Right lobe of liver (tissue), 6 donors: ENCODE results near the gene KLHL11. TPM values are rescaled to one million over a fixed set of nuclear protein-coding genes. Genes with fewer than 3 reads are reported as not detected.

ENCODE experiments used
- ATAC-seq, 4 donors: fragments of 200-7000 bp; cut with Tn5 transposase; one replicate each; pipeline ENCODE4 v1.9.1; 2020; ENCODE audit warnings: mild to moderate bottlenecking in 4 of 4, moderate library complexity in 4 of 4
- DNase-seq, 3 donors: peaks; one replicate each; pipeline ENCODE4 v3.0.0-alpha.2; 2020
- H3K27ac ChIP-seq, 3 donors: fragments of 200-600 bp; one replicate each; pipeline ENCODE4 v1.8.0; 2022
- H3K27me3 ChIP-seq, 2 donors: fragments of 200-600 bp; one replicate each; pipeline ENCODE4 v1.8.0; 2022
- H3K36me3 ChIP-seq, 4 donors: fragments of 200-600 bp; sonication (generic) in 1 of 4; one replicate each; pipeline versions ENCODE4 v1.5.1 to v1.8.0; 2017 to 2022; ENCODE audit warnings: control low read depth in 1 of 4
- H3K4me1 ChIP-seq, 4 donors: fragments of 200-600 bp; sonication (generic) in 1 of 4; one replicate each; pipeline versions ENCODE4 v1.5.1 to v1.8.0; 2017 to 2022; ENCODE audit warnings: control low read depth in 1 of 4
- H3K4me3 ChIP-seq, 3 donors: fragments of 200-600 bp; one replicate each; pipeline ENCODE4 v1.8.0; 2022
- H3K9me3 ChIP-seq, 4 donors: fragments of 200-600 bp; sonication (generic) in 1 of 4; one replicate each; pipeline versions ENCODE4 v1.5.1 to v1.8.0; 2017 to 2022; ENCODE audit warnings: control low read depth in 1 of 4
- POLR2A ChIP-seq: fragments of 450-650 bp; IDR thresholded peaks from one replicate; pipeline ENCODE4 v1.6.1; 2017; ENCODE audit warnings: antibody characterized with exemption, mild to moderate bottlenecking
- WGBS: methylation state at CpG from one replicate; pipeline ENCODE4 v1.1.6; 2018; ENCODE audit warnings: low coverage, low lambda C conversion rate; ENCODE audit not compliant: insufficient coverage; ENCODE audit errors: missing lambda C conversion rate; 5-methylcytosine and 5-hydroxymethylcytosine counted together
- intact Hi-C, 2 donors: fragments of 100-400 bp; cut with DNase I; formaldehyde crosslinking; loops; one replicate each; pipeline versions ENCODE4 v1.11.2 to v1.14.1; 2022
- long read RNA-seq: library from polyadenylated mRNA; unstranded; transcript quantifications from one replicate; pipeline ENCODE4 v2.0.0, GENCODE V29; 2019
- total RNA-seq, 6 experiments: library from RNA; depleted of rRNA in 2 of 6; stranded (reverse); fragments of >200 nt in 2 of 6; fragmentation: NEBNext Ultra II Directional in 3 of 6; extraction: Animal tissue kit (Norgen Biotek cat#: 25700) in 3 of 6; gene quantifications; one replicate each; pipeline versions ENCODE4 v1.1.0 to v1.2.4, GENCODE V29; 2016 to 2023
- TF ChIP-seq, protein P1 (sequence below), 4 donors: fragments of 200-600 bp in 3 of 4; fragments of 450-650 bp in 1 of 4; IDR thresholded peaks; one replicate each; pipeline versions ENCODE4 v1.5.1 to v1.8.0; 2016 to 2022; ENCODE audit warnings: antibody characterized with exemption in 4 of 4, mild to moderate bottlenecking in 2 of 4
- donor health status: DM: no; HTN: yes; CAD: no.
- donor health status: DM: no; HTN: no; CAD: no.
- donor health status: DM: no; HTN: no; CAD: no.
- donor health status: DM: no; HTN: yes; CAD: no.
- donor health status: DM: no; HTN: yes; CAD: no.

Gene KLHL11, protein sequence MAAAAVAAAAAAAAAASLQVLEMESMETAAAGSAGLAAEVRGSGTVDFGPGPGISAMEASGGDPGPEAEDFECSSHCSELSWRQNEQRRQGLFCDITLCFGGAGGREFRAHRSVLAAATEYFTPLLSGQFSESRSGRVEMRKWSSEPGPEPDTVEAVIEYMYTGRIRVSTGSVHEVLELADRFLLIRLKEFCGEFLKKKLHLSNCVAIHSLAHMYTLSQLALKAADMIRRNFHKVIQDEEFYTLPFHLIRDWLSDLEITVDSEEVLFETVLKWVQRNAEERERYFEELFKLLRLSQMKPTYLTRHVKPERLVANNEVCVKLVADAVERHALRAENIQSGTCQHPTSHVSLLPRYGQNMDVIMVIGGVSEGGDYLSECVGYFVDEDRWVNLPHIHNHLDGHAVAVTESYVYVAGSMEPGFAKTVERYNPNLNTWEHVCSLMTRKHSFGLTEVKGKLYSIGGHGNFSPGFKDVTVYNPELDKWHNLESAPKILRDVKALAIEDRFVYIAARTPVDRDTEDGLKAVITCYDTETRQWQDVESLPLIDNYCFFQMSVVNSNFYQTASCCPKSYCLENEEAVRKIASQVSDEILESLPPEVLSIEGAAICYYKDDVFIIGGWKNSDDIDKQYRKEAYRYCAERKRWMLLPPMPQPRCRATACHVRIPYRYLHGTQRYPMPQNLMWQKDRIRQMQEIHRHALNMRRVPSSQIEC
- total RNA-seq, result 1 to 10 TPM; 2.9 to 7.0 (median 5.7) TPM
- long read RNA-seq, result 0 reads

DNA sequence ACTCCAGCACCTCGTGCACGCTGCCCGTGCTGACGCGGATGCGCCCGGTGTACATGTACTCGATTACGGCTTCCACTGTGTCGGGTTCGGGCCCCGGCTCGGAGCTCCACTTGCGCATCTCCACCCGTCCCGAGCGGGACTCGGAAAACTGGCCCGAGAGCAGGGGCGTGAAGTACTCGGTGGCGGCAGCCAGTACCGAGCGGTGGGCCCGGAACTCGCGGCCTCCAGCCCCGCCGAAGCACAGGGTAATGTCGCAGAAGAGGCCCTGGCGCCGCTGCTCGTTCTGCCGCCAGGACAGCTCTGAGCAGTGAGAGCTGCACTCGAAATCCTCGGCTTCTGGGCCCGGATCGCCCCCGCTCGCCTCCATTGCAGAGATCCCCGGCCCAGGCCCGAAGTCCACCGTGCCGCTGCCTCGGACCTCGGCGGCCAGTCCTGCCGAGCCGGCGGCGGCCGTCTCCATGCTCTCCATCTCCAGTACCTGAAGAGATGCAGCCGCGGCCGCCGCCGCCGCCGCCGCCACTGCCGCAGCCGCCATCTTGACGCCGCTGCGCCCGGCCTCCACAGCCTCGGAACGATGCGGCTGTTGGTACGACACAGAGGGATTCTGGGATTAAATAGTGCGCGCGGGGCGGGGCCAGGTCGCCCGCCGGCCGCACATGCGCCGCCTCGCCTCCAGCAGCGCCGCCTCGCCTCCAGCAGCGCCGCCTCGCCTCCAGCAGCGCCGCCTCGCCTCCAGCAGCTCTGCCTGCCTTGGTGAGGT, at the start of gene KLHL11:
Gene KLHL11, minus strand, starts transcription at position 588 of the 760 bp plus-strand sequence. Its CDS starts 53 bp downstream, at position 535.
- Histone ChIP-seq H3K27ac (peak within 1 kb of the TSS; percentile 59 to 84 (median 75)), H3K27me3 (no peaks in the 10 kb centered on the region), H3K36me3 (peaks cover 0 to 7% (median 0%) of the 10 kb centered on the region in 4 donors), H3K9me3 (no peaks in the 10 kb centered on the region), H3K4me1 (peaks cover 0 to 39% (median 13%) of the 10 kb centered on the region in 4 donors), H3K4me3 (peak within 1 kb of the TSS; percentile 74 to 100 (median 93))
- TF ChIP-seq, protein P1, sequence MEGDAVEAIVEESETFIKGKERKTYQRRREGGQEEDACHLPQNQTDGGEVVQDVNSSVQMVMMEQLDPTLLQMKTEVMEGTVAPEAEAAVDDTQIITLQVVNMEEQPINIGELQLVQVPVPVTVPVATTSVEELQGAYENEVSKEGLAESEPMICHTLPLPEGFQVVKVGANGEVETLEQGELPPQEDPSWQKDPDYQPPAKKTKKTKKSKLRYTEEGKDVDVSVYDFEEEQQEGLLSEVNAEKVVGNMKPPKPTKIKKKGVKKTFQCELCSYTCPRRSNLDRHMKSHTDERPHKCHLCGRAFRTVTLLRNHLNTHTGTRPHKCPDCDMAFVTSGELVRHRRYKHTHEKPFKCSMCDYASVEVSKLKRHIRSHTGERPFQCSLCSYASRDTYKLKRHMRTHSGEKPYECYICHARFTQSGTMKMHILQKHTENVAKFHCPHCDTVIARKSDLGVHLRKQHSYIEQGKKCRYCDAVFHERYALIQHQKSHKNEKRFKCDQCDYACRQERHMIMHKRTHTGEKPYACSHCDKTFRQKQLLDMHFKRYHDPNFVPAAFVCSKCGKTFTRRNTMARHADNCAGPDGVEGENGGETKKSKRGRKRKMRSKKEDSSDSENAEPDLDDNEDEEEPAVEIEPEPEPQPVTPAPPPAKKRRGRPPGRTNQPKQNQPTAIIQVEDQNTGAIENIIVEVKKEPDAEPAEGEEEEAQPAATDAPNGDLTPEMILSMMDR (IDR thresholded peaks at IDR 0.05), result peak in 1 of 4 donors; percentile 31
- peak; percentile 91 for TF ChIP-seq POLR2A
- 0% methylated on average over 29 of the region's 90 CpGs for WGBS
- intact Hi-C loops, result no loop called here
- DNase-seq (peak; percentile 90 to 92 (median 91)), ATAC-seq (peak; percentile 88 to 93 (median 91))

DNA sequence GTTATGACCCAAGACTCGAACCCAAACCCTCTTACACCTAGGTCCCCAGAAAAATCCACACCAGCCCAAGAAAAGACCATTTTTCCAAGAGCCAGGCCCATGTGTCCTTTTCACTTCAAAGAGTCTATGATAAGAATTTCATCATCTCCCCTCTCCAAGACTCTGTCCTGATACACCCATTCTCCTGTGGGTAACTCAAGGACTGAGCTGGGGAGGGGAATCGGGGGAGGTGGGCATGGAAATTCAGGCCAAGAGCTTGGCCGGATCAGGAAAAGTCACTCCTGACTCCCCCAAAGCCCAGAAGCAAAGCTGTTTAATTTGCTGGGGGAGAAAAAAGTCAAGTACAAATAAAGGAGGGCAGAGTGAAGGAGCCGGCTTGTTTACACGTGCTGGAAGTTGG, 49.8 kb upstream of the KLHL11 start:
- no peak for ATAC-seq
- TF ChIP-seq, protein P1 (IDR thresholded peaks at IDR 0.05), result no peak
- no peak for TF ChIP-seq POLR2A
- intact Hi-C loops, result no loop called here

DNA sequence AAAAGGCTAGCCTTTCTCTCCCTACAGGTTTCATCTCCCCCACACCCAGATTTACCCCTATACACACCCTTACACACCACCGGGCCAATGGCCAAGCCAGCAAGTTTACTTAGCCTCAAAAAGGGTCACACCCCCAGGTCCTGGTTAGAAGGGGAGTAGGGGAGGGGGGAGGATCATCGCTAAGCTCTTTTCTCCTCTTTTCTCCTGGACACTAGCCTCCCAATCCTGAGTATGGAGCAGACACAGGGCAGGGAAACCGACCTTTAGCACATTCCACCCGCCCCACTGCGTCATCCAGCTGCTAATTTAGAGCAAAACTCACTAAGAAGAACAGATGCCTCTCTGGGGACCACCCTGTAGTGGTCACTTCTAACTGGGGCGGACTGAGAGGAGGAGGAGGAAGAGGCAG, 49.1 kb upstream of the KLHL11 start:
- Histone ChIP-seq H3K27me3 (no peaks in the 10 kb centered on the region), H3K27ac (peak overlapping the region in 2 of 3 donors; percentile 16 to 27), H3K9me3 (no peaks in the 10 kb centered on the region), H3K36me3 (peaks cover 0 to 42% (median 20%) of the 10 kb centered on the region in 4 donors), H3K4me1 (peaks cover 0 to 26% (median 12%) of the 10 kb centered on the region in 4 donors), H3K4me3 (no peak overlapping the region)
- DNase-seq (peak; percentile 45 to 65 (median 62)), ATAC-seq (peak; percentile 4 to 17 (median 12))
- TF ChIP-seq, protein P1 (IDR thresholded peaks at IDR 0.05), result no peak
- no peak for TF ChIP-seq POLR2A
- WGBS, result 43% methylated on average over 5 of the region's 6 CpGs
- intact Hi-C loops, result no loop called here

More for the DNA sequence above, 49.8 kb upstream of the KLHL11 start:
- Histone ChIP-seq H3K9me3 (no peaks in the 10 kb centered on the region), H3K36me3 (peaks cover 0 to 35% (median 17%) of the 10 kb centered on the region in 4 donors), H3K4me3 (no peak overlapping the region), H3K27ac (peak overlapping the region in 1 of 3 donors; percentile 16), H3K27me3 (no peaks in the 10 kb centered on the region), H3K4me1 (peaks cover 0 to 31% (median 15%) of the 10 kb centered on the region in 4 donors)
- WGBS, result 62% methylated on average over 2 of the region's 5 CpGs
- no peak for DNase-seq

DNA sequence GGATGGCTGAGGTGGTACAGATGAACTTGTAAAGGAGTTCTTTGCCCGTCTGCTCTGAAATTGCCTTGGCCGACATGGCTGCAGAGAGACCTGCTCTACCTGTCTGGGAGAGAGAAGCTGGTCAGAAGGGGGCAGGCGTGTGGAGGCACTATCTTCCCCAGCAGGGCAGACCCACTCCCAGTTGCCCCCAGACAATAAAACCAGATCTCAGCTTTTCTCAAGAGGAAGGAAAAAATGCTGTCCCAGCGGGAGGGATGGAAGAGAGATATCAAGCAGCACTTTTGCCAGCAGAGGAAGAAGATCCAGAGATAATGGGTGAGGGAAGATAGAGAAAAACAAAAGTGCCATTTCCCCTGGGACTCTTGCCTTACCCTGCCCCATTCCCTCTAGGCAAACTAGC, 48.6 kb upstream of the KLHL11 start:
- DNase-seq, result no peak
- peaks cover 0 to 25% (median 11%) of the 10 kb centered on the region in 4 donors for H3K4me1 ChIP-seq
- H3K27ac ChIP-seq, result peak overlapping the region in 2 of 3 donors; percentile 16 to 27
- H3K9me3 ChIP-seq, result no peaks in the 10 kb centered on the region
- no peaks in the 10 kb centered on the region for H3K27me3 ChIP-seq
- 89% methylated on average over 1 of the region's 4 CpGs for WGBS
- TF ChIP-seq, protein P1 (IDR thresholded peaks at IDR 0.05), result no peak
- no peak for TF ChIP-seq POLR2A
- H3K36me3 ChIP-seq, result peaks cover 0 to 46% (median 20%) of the 10 kb centered on the region in 4 donors
- intact Hi-C loops, result no loop called here
- H3K4me3 ChIP-seq, result no peak overlapping the region
- ATAC-seq, result no peak
